Measurements from ENCODE around the gene DPYD.

DNA sequence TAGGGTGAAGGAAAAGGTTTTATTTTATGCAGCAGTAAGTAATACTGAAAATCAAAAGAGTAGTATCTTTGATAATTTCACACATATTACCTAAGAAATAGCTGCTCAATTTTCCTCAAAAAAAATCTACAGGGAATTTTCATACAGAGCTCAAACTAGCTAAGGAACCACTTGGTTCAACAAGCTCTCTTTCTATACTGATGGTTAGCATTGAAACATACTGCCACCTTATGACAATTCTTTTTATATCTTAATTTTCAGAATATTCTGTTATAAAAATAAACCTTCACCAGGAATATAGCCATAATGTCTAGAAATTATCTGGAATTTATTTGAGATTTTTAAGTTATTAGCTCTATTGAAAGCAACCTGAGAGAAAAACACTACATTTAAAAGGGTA lies 142.1 kb downstream of the DPYD start:
- TF ChIP-seq TBL1XR1 (IDR thresholded peaks at IDR 0.05; ENCODE audit: low read depth, low read length): no peak
- TF ChIP-seq E2F8 (IDR thresholded peaks at IDR 0.05; ENCODE audit: low read depth, partially characterized antibody): no peak
- no peak for TF ChIP-seq MAX (IDR thresholded peaks at IDR 0.05; ENCODE audit: low read depth, low read length)
- no peak for TF ChIP-seq EP300 (IDR thresholded peaks at IDR 0.05; ENCODE audit: borderline replicate concordance in 1 of 2, control insufficient read depth in 1 of 2, low read depth in 2 of 2, low read length in 2 of 2)
- no peak for TF ChIP-seq RB1 (IDR thresholded peaks at IDR 0.05; ENCODE audit: borderline replicate concordance)
- TF ChIP-seq POLR2A (IDR thresholded peaks at IDR 0.05; ENCODE audit: low read depth, low read length): no peak
- TF ChIP-seq HDAC2 (IDR thresholded peaks at IDR 0.05): no peak
- TF ChIP-seq CTCF (IDR thresholded peaks at IDR 0.05 in 2 of 3, conservative IDR thresholded peaks at IDR 0.05 in 1 of 3; ENCODE audit: control insufficient read depth in 2 of 3, extremely low read depth in 1 of 3, insufficient read depth in 1 of 3, low read depth in 3 of 3, low read length in 3 of 3): no peak; a peak in 1 of 6 replicates
- TF ChIP-seq BRCA1 (IDR thresholded peaks at IDR 0.05; ENCODE audit: low read depth, low read length): no peak
- no peak for TF ChIP-seq JUND (IDR thresholded peaks at IDR 0.05; ENCODE audit: low read depth, low read length)
- TF ChIP-seq RFX5 (IDR thresholded peaks at IDR 0.05; ENCODE audit: low read depth, low read length): no peak
- no peak for TF ChIP-seq MYC (IDR thresholded peaks at IDR 0.05; ENCODE audit: insufficient read depth, insufficient read length, insufficient replicate concordance, low read length, severe bottlenecking)
- no peak for TF ChIP-seq MXI1 (IDR thresholded peaks at IDR 0.05; ENCODE audit: low read depth, low read length)
- no peak for TF ChIP-seq SIX5 (IDR thresholded peaks at IDR 0.05; ENCODE audit: low read depth, low read length, severe bottlenecking)

Data from GM12878 (cell line).